GM23248 (cell line): ENCODE measurements around the gene KNOP1.

Source experiments
- EZH2 ChIP-seq: fragments of 200-600 bp; sonication (generic); IDR thresholded peaks from 2 replicates; pipeline ENCODE4 v1.6.1; 2018; ENCODE audit warnings: antibody characterized with exemption, mild to moderate bottlenecking; ENCODE audit not compliant: insufficient read depth, poor library complexity, severe bottlenecking
- EZH2phosphoT487 ChIP-seq: fragments of 200-600 bp; sonication (generic); IDR thresholded peaks from 2 replicates; pipeline ENCODE4 v1.6.1; 2018; ENCODE audit warnings: antibody characterized with exemption, moderate library complexity, mild to moderate bottlenecking, low read depth; ENCODE audit not compliant: insufficient read depth

DNA sequence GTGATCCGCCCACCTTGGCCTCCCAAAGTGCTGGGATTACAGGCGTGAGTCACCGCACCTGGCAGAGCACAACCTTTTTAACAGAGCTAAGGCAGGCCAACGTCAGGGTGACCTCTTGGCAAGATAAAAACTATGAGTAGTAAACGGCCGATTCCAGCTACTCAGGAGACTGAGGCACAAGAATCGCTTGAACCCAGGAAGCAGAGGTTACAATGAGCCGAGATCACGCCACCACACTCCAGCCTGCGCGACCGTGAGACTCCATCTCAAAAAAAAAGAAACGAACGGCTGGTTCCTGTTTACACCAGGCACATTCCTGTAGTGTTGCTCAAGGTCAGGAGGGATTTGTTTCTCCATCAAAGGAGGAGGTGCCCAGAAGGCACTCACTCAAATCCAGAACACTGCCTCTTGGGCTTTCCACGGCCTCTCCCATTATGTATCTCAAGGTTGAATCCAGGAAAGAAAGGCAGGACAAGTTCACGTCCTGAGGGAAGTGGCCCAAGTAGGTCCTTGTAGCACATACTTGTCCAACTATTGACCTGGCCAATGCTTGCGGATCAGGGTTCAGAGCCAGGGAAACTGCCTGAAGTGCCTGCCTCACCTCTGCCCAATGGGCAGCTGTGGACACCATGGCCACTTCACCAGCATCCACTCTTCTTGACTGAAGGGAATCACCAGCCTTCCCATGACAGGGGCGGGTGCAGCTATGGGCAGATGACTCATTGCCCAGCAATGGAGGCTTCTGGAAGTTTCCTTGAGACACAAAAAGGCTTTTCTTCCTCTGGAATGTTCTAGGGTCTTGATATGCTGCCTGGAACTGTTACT is 13.5 kb downstream of the KNOP1 start:
- TF ChIP-seq EZH2phosphoT487: no peak
- no peak for TF ChIP-seq EZH2
